Measurements from ENCODE around the gene C2CD4C. TPM values are rescaled to one million over a fixed set of nuclear protein-coding genes. Genes with fewer than 3 reads are reported as not detected.
"Not testable (repeated sequence)": the region's sequence is repeated elsewhere in the genome, so short reads cannot be mapped to it uniquely, and the experiment has no call there.

C2CD4C gene
- total RNA-seq, 6 donors from 2014 or later = 0.76 to 2.1 (median 1.6) TPM

DNA sequence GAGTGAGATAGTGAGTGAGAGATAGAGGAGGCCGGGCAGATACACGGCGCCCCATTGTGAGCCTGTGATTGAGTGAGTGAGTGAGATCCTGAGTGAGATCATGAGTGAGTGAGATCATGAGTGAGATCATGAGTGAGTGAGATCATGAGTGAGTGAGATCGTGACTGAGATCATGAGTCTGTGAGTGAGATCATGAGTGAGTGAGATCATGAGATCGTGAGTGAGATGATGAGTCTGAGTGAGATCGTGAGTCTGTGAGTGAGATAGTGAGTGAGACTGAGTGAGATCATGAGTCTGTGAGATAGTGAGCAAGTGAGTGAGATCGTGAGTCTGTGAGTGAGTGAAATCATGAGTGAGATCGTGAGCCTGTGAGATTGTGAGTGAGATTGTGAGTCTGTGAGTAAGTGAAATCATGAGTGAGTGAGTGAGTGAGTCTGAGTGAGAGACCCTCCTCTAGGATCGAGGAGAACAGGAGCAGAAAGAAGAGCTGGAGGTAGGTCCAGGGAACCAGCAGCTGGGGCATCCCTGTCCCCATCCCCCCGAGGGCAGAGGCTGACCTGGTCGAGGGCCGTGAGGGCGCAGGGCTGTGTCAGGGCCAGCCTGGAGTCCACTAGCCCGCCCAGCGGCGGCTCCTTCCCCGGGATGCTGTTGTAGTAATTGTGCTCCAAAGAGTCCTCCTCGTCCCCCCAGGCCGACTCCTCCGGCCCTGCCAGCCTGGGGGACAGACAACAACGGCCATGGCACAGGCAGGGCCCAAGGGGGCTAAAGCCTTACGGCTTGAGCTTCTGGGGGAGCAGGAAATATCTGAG is 25.4 kb upstream of the C2CD4C start:
- peaks cover 0 to 25% (median 1%) of the 10 kb centered on the region in 4 donors for H3K36me3 ChIP-seq
- WGBS, 2 donors = 88 to 89% methylated on average over 13 to 21 of the region's 22 CpGs
- no peak for ATAC-seq (ENCODE audit: low FRiP score in 2 of 2)

DNA sequence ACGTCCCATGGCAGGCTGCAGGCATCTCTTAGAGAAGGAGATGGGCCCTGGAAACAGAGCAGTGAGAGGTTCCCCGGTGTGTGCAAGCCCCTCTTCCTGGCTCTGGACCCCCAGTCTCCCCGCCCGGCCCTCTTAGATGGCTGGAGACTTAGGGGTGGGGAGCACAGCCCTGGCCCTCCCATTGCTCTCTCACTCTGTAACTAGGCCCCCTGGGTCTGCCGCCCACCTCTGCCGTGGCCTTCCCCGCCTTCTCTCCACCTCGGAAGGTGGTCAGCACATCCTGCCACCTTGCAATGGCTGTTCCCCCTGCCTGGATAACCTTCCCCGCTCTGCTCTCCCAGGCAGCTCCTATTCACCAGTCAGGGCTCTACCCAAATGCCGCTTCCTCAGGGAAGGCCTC is 21.8 kb upstream of the C2CD4C start:
- 92 to 97% methylated on average over 10 of the region's 10 CpGs for WGBS, 2 donors
- Histone ChIP-seq H3K27me3 (no peaks in the 10 kb centered on the region), H3K9me3 (no peaks in the 10 kb centered on the region), H3K4me3 (no peak overlapping the region), H3K4me1 (no peaks in the 10 kb centered on the region), H3K27ac (no peak overlapping the region), H3K36me3 (peaks cover 0 to 13% (median 1%) of the 10 kb centered on the region in 4 donors)
- TF ChIP-seq POLR2AphosphoS5 (IDR thresholded peaks at IDR 0.05) = no peak
- TF ChIP-seq POLR2A (IDR thresholded peaks at IDR 0.05) = no peak
- TF ChIP-seq, protein P1, sequence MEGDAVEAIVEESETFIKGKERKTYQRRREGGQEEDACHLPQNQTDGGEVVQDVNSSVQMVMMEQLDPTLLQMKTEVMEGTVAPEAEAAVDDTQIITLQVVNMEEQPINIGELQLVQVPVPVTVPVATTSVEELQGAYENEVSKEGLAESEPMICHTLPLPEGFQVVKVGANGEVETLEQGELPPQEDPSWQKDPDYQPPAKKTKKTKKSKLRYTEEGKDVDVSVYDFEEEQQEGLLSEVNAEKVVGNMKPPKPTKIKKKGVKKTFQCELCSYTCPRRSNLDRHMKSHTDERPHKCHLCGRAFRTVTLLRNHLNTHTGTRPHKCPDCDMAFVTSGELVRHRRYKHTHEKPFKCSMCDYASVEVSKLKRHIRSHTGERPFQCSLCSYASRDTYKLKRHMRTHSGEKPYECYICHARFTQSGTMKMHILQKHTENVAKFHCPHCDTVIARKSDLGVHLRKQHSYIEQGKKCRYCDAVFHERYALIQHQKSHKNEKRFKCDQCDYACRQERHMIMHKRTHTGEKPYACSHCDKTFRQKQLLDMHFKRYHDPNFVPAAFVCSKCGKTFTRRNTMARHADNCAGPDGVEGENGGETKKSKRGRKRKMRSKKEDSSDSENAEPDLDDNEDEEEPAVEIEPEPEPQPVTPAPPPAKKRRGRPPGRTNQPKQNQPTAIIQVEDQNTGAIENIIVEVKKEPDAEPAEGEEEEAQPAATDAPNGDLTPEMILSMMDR (IDR thresholded peaks at IDR 0.05) = no peak
- TF ChIP-seq EP300 (IDR thresholded peaks at IDR 0.05) = no peak
- ATAC-seq (ENCODE audit: low FRiP score in 2 of 2) (no peak), DNase-seq (peak in 1 of 2 donors; percentile 30)

More for the DNA sequence above, 25.4 kb upstream of the C2CD4C start:
- H3K27me3 ChIP-seq = no peaks in the 10 kb centered on the region
- no peak overlapping the region for H3K4me3 ChIP-seq
- no peaks in the 10 kb centered on the region for H3K9me3 ChIP-seq
- DNase-seq = peak in 1 of 2 donors; percentile 74
- no peak overlapping the region for H3K27ac ChIP-seq
- no peaks in the 10 kb centered on the region for H3K4me1 ChIP-seq
- no peak for TF ChIP-seq EP300 (IDR thresholded peaks at IDR 0.05)
- TF ChIP-seq, protein P1 (IDR thresholded peaks at IDR 0.05) = no peak
- TF ChIP-seq POLR2A (IDR thresholded peaks at IDR 0.05) = no peak
- TF ChIP-seq POLR2AphosphoS5 (IDR thresholded peaks at IDR 0.05) = no peak

DNA sequence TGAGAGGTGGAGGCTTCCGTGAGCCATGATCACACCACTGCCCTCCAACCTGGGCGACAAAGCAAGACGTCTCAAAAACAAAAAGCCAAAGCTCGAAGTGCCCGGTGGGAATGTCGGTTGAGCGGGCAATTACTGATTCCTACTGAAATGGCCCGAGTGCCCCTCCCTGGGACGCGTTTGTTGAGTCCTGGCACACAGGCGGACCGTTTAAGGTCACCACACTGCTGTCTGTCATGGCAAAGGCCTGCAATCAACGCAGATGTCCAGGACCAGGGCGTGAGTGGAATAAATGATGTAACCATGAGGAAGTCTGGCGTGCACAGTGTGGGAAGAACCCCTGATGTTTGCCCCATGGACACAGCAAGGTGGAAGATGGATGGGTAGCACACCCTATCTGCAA is 19.2 kb upstream of the C2CD4C start:
- Histone ChIP-seq H3K4me3 (no peak overlapping the region), H3K36me3 (peaks cover 0 to 24% (median 0%) of the 10 kb centered on the region in 4 donors), H3K4me1 (no peaks in the 10 kb centered on the region), H3K9me3 (no peaks in the 10 kb centered on the region), H3K27me3 (no peaks in the 10 kb centered on the region), H3K27ac (no peak overlapping the region)
- WGBS, 2 donors = 93 to 95% methylated on average over 15 of the region's 15 CpGs
- no peak for DNase-seq
- TF ChIP-seq POLR2A (IDR thresholded peaks at IDR 0.05) = no peak
- TF ChIP-seq EP300 (IDR thresholded peaks at IDR 0.05) = no peak
- TF ChIP-seq, protein P1 (IDR thresholded peaks at IDR 0.05) = no peak
- ATAC-seq (ENCODE audit: low FRiP score in 2 of 2) = no peak

DNA sequence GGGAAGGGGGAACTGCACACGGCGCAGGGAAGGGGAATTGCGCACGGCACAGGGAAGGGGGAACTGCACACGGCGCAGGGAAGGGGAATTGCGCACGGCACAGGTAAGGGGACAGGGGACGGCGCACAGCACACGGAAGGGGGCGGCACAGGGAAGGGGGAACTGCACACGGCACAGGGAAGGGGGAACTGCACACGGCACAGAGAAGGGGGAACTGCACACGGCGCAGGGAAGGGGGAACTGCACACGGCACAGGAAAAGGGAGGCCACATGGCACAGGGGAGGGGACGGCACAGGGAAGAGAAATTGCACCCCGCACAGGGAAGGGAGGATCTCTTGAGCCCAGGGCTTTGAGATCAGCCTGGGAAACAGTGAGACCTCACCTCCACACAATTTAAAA is 18.7 kb upstream of the C2CD4C start:
- H3K36me3 ChIP-seq = peaks cover 0 to 24% (median 0%) of the 10 kb centered on the region in 4 donors
- not testable (repeated sequence) for H3K27ac ChIP-seq; H3K9me3 ChIP-seq; ATAC-seq (ENCODE audit: low FRiP score in 2 of 2); H3K27me3 ChIP-seq; DNase-seq; H3K4me3 ChIP-seq; H3K4me1 ChIP-seq
- 20 to 63% methylated on average over 2 to 19 of the region's 19 CpGs for WGBS, 2 donors

DNA sequence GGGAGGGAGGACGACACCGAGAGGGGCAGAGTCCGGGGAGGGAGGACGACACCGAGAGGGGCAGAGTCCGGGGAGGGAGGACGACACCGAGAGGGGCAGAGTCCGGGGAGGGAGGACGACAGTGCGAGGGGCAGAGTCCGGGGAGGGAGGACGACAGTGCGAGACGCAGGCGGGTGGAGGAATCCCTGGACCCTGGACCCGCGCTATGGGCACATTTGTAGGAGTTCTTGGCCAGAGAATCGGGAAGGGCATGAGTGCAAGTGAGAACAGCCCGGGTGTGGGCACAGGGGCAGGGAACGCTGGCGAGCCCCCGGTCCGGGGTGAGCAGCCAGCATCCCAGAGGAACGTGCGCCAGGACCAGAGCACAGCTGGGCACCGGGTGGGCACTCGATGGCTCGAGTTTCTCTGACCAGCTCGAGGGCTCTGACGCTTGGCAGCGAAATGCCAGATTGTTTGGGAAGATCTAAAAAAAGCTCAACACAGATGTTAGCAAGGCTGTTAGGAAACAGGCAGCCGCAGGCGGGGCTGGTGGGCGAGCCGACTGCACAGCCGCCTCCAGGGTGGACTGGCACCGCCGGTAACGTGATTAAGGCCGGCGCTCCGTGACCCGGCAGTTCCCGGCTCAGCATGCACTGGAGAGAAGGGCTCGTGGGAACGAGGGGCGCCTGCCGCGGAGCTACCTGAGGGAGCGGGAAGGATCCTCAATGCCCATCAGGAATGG is 17.9 kb upstream of the C2CD4C start:
- no peak overlapping the region for H3K27ac ChIP-seq
- no peaks in the 10 kb centered on the region for H3K4me1 ChIP-seq
- ATAC-seq (ENCODE audit: low FRiP score in 2 of 2) = no peak
- H3K27me3 ChIP-seq = no peaks in the 10 kb centered on the region
- TF ChIP-seq POLR2A (IDR thresholded peaks at IDR 0.05) = no peak
- no peak for TF ChIP-seq EP300 (IDR thresholded peaks at IDR 0.05)
- TF ChIP-seq POLR2AphosphoS5 (IDR thresholded peaks at IDR 0.05) = no peak
- TF ChIP-seq, protein P1 (IDR thresholded peaks at IDR 0.05) = no peak
- WGBS, 2 donors = 81 to 86% methylated on average over 34 to 51 of the region's 51 CpGs
- no peaks in the 10 kb centered on the region for H3K9me3 ChIP-seq
- H3K36me3 ChIP-seq = peaks cover 0 to 28% (median 0%) of the 10 kb centered on the region in 4 donors
- peak in 1 of 2 donors; percentile 63 for DNase-seq
- H3K4me3 ChIP-seq = no peak overlapping the region

All from upper lobe of left lung (tissue), 6 donors.